ENCODE results near the gene P2RY2.

DNA sequence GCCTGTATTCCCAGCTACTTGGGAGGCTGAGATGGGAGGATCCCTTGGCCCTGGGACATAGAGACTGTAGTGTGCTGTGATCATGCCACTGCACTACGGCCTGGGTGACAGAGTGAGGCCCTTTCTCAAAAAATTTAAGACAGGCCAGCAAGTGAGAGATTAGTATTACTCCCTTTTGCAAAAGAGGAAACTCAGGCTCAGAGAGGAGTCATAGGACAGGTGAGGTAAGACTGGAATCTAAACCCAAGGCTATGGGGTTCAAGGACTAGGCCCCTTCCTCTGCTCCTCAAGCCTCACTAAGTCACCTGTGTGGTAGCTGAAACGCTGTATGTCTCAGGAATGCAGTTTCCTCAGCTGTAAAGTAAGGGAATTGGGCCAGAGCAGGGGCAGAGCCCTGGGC lies 1.6 kb upstream of the P2RY2 start:
- TF ChIP-seq, protein P1, sequence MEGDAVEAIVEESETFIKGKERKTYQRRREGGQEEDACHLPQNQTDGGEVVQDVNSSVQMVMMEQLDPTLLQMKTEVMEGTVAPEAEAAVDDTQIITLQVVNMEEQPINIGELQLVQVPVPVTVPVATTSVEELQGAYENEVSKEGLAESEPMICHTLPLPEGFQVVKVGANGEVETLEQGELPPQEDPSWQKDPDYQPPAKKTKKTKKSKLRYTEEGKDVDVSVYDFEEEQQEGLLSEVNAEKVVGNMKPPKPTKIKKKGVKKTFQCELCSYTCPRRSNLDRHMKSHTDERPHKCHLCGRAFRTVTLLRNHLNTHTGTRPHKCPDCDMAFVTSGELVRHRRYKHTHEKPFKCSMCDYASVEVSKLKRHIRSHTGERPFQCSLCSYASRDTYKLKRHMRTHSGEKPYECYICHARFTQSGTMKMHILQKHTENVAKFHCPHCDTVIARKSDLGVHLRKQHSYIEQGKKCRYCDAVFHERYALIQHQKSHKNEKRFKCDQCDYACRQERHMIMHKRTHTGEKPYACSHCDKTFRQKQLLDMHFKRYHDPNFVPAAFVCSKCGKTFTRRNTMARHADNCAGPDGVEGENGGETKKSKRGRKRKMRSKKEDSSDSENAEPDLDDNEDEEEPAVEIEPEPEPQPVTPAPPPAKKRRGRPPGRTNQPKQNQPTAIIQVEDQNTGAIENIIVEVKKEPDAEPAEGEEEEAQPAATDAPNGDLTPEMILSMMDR (IDR thresholded peaks at IDR 0.05): no peak
- TF ChIP-seq POLR2A (IDR thresholded peaks at IDR 0.05): no peak

Measured in esophagus squamous epithelium (tissue), 4 donors.